Tibial nerve (tissue), 4 donors: ENCODE measurements around the gene AMOTL1. TPM values are rescaled to one million over a fixed set of nuclear protein-coding genes. Genes with fewer than 3 reads are reported as not detected.
A peak's percentile ranks its signal among the peaks of the same experiment; 100 is the strongest.
"Not testable (repeated sequence)": the region's sequence is repeated elsewhere in the genome, so short reads cannot be mapped to it uniquely, and the experiment has no call there.

Source experiments
- DNase-seq, 2 donors: peaks; one replicate each; pipeline ENCODE4 v3.0.0-alpha.2; 2019; ENCODE audit warnings: low spot score in 2 of 2
- H3K27ac ChIP-seq, 4 donors: fragments of 200-600 bp; sonication (generic) in 3 of 4; one replicate each; pipeline ENCODE4 v1.5.1; 2017 to 2019; ENCODE audit warnings: mild to moderate bottlenecking in 1 of 4
- H3K27me3 ChIP-seq, 2 donors: fragments of 200-600 bp; sonication (generic) in 1 of 2; one replicate each; pipeline versions ENCODE4 v1.5.1 to v1.6.0; 2017 to 2019
- H3K36me3 ChIP-seq, 3 donors: fragments of 200-600 bp; sonication (generic); one replicate each; pipeline ENCODE4 v1.5.1; 2018 to 2019
- H3K4me1 ChIP-seq, 4 donors: fragments of 200-600 bp; sonication (generic) in 3 of 4; one replicate each; pipeline ENCODE4 v1.5.1; 2017 to 2019
- H3K4me3 ChIP-seq, 4 donors: fragments of 200-600 bp; sonication (generic) in 3 of 4; one replicate each; pipeline ENCODE4 v1.5.1; 2017 to 2019; ENCODE audit warnings: mild to moderate bottlenecking in 1 of 4, moderate library complexity in 1 of 4
- H3K9me3 ChIP-seq, 4 donors: fragments of 200-600 bp; sonication (generic) in 3 of 4; one replicate each; pipeline ENCODE4 v1.5.1; 2017 to 2019
- CTCF ChIP-seq, 5 experiments: fragments of 200-600 bp in 3 of 5; fragments of 450-650 bp in 2 of 5; sonication (generic) in 3 of 5; IDR thresholded peaks; one replicate each; pipeline ENCODE4 v1.5.1; 2016 to 2019; ENCODE audit warnings: antibody characterized with exemption in 5 of 5, mild to moderate bottlenecking in 3 of 5, moderate library complexity in 2 of 5
- EP300 ChIP-seq, 2 donors: sonication (generic); formaldehyde crosslinking; IDR thresholded peaks; one replicate each; pipeline ENCODE4 v1.6.1; 2017; ENCODE audit warnings: antibody characterized with exemption in 2 of 2, mild to moderate bottlenecking in 1 of 2
- POLR2A ChIP-seq, 2 donors: fragments of 450-650 bp; IDR thresholded peaks; one replicate each; pipeline ENCODE4 v1.6.1; 2017; ENCODE audit warnings: antibody characterized with exemption in 2 of 2, mild to moderate bottlenecking in 2 of 2, moderate library complexity in 2 of 2
- WGBS, 2 donors: methylation state at CpG; one replicate each; pipeline ENCODE4 v1.1.5; 2018; 5-methylcytosine and 5-hydroxymethylcytosine counted together
- total RNA-seq, 4 donors: library from RNA; depleted of rRNA; stranded (reverse); fragments of >200 nt; gene quantifications; one replicate each; pipeline ENCODE4 v1.1.0, GENCODE V29; 2016

AMOTL1 gene
- total RNA-seq, 4 donors from 2014 or later, result 46.5 to 58.0 (median 51.9) TPM

GRCh38 chr11:94840209-94840608 is 72.1 kb downstream of the AMOTL1 start:
- no peak for TF ChIP-seq CTCF (IDR thresholded peaks at IDR 0.05)
- TF ChIP-seq POLR2A (IDR thresholded peaks at IDR 0.05), result no peak
- TF ChIP-seq EP300 (IDR thresholded peaks at IDR 0.05), result no peak
- Histone ChIP-seq H3K36me3 (no peaks in the 10 kb centered on the region), H3K27ac (peak overlapping the region in 2 of 4 donors; percentile 30 to 68), H3K27me3 (no peaks in the 10 kb centered on the region), H3K9me3 (no peaks in the 10 kb centered on the region), H3K4me3 (no peak overlapping the region), H3K4me1 (peaks cover 0 to 54% (median 14%) of the 10 kb centered on the region in 4 donors)
- 23 to 33% methylated on average over 4 of the region's 4 CpGs for WGBS, 2 donors
- DNase-seq, result no peak

- H3K27me3 ChIP-seq, result no peaks in the 10 kb centered on the region
- TF ChIP-seq EP300 (IDR thresholded peaks at IDR 0.05) (no peak), CTCF (IDR thresholded peaks at IDR 0.05) (no peak), POLR2A (IDR thresholded peaks at IDR 0.05) (no peak)
- H3K4me1 ChIP-seq, result peaks cover 0 to 43% (median 7%) of the 10 kb centered on the region in 4 donors
- no peak overlapping the region for H3K4me3 ChIP-seq
- H3K36me3 ChIP-seq, result no peaks in the 10 kb centered on the region
- no peak for DNase-seq
- no peaks in the 10 kb centered on the region for H3K9me3 ChIP-seq
- H3K27ac ChIP-seq, result no peak overlapping the region
These were observed 75.9 kb downstream of the AMOTL1 start for GRCh38 chr11:94844031-94844430.

- 57 to 68% methylated on average over 3 of the region's 3 CpGs for WGBS, 2 donors
- peaks cover 0 to 40% (median 3%) of the 10 kb centered on the region in 4 donors for H3K4me1 ChIP-seq
These were observed 77.5 kb downstream of the AMOTL1 start for GRCh38 chr11:94845622-94846021.

GRCh38 chr11:94849839-94850238 is 81.7 kb downstream of the AMOTL1 start:
- peak; percentile 24 to 38 for DNase-seq
- Histone ChIP-seq H3K27ac (no peak overlapping the region), H3K27me3 (no peaks in the 10 kb centered on the region), H3K36me3 (peaks cover 0 to 44% (median 3%) of the 10 kb centered on the region in 3 donors), H3K4me3 (no peak overlapping the region), H3K4me1 (peaks cover 0 to 35% (median 3%) of the 10 kb centered on the region in 4 donors), H3K9me3 (no peaks in the 10 kb centered on the region)
- no peak for TF ChIP-seq EP300 (IDR thresholded peaks at IDR 0.05)
- TF ChIP-seq POLR2A (IDR thresholded peaks at IDR 0.05), result no peak
- TF ChIP-seq CTCF (IDR thresholded peaks at IDR 0.05), result no peak
- 44 to 49% methylated on average over 9 of the region's 9 CpGs for WGBS, 2 donors

More at GRCh38 chr11:94845622-94846021, 77.5 kb downstream of the AMOTL1 start:
- Histone ChIP-seq H3K27me3 (no peaks in the 10 kb centered on the region), H3K27ac (no peak overlapping the region), H3K9me3 (no peaks in the 10 kb centered on the region), H3K36me3 (peaks cover 0 to 8% (median 0%) of the 10 kb centered on the region in 3 donors), H3K4me3 (no peak overlapping the region)
- no peak for DNase-seq
- no peak for TF ChIP-seq POLR2A (IDR thresholded peaks at IDR 0.05)
- TF ChIP-seq CTCF (IDR thresholded peaks at IDR 0.05), result no peak
- no peak for TF ChIP-seq EP300 (IDR thresholded peaks at IDR 0.05)

GRCh38 chr11:94851864-94852636 is 83.9 kb downstream of the AMOTL1 start:
- Histone ChIP-seq H3K4me1 (peaks cover 0 to 26% (median 3%) of the 10 kb centered on the region in 4 donors), H3K27ac (no peak overlapping the region), H3K36me3 (peaks cover 0 to 63% (median 3%) of the 10 kb centered on the region in 3 donors), H3K4me3 (no peak overlapping the region), H3K9me3 (no peaks in the 10 kb centered on the region), H3K27me3 (no peaks in the 10 kb centered on the region)
- no peak for DNase-seq
- no peak for TF ChIP-seq CTCF (IDR thresholded peaks at IDR 0.05)
- no peak for TF ChIP-seq POLR2A (IDR thresholded peaks at IDR 0.05)
- TF ChIP-seq EP300 (IDR thresholded peaks at IDR 0.05), result no peak
- WGBS, 2 donors, result 94 to 96% methylated on average over 3 of the region's 3 CpGs

- H3K27me3 ChIP-seq, H3K4me3 ChIP-seq, DNase-seq, H3K27ac ChIP-seq, H3K9me3 ChIP-seq: not testable (repeated sequence)
- peaks cover 0 to 21% (median 3%) of the 10 kb centered on the region in 4 donors for H3K4me1 ChIP-seq
- H3K36me3 ChIP-seq, result peaks cover 0 to 74% (median 3%) of the 10 kb centered on the region in 3 donors
- 97 to 99% methylated on average over 4 of the region's 4 CpGs for WGBS, 2 donors
These were observed 85.1 kb downstream of the AMOTL1 start for GRCh38 chr11:94853288-94853687.
